Dedifferentiated amniotic fluid mesenchymal stem cell (primary cell): Measurements from ENCODE around the gene PRRT4.
A peak's percentile ranks its signal among the peaks of the same experiment; 100 is the strongest.

Experiments
- DNase-seq: peaks from one replicate; pipeline ENCODE4 v3.0.0-alpha.2; 2016; ENCODE audit errors: extremely low spot score

PRRT4 gene

DNA sequence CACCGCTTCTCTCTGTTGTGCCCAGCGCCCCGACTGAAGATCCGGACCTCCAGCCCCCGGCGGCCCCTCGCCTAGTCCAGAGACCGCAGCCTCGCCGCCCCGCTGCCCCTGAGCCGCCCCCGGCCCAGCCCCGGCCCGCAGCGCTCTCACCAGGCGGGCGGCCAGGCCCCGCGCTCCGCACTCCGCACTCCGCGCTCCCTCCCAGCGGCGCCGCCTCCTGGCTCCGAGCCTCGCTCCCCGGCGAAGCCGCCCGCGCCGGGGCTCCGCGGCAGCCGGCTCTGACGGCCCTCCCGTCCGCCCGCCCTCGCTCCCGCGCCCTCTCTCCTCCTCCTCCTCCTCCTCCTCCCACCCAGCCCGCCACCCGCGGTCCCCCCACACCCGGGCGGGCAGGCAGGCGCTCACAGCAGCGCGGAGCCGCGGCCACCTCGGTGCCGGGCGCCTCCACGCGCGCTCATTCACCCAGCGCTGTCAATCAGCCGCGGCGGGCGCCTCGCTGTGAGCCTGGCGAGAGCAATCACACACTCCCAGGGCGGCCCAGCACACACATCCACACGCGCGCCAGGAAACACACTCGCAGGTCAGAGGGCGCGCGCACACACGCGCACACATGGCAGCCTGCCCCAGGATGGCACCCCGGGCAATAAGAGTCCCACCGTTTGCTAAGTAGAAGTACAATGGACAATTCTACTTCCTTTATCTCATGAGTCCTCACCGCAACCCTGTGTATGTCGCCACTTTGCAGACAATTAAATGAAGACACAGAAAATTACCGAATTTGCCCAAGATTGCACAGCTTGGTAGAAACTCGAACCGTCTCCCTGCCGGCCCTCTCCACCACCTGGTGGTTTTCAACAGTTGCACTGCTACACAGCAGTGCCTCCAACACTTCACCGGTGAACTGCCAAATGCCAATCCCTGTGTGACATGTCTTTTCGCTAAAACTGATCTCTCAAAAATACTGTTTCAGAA lies at the start of gene PRRT4:
Gene PRRT4, minus strand, starts transcription at position 280 of the 969 bp plus-strand sequence.
- DNase-seq: no peak

DNA sequence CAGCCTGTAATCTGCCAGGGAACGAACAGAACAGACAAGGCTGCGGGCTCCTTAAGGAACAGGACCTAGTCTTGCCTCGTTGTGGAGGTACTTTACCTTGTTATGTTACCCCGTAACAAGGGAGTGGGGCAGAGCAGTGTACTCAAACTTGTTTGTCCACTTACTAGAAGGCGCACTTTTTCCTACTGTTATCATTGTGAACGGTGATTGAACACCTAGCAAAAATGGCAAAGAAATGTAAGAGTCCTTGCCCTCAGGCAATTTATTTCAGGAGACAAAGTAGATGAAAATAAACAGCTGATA lies 48.9 kb upstream of the PRRT4 start:
- no peak for DNase-seq

DNA sequence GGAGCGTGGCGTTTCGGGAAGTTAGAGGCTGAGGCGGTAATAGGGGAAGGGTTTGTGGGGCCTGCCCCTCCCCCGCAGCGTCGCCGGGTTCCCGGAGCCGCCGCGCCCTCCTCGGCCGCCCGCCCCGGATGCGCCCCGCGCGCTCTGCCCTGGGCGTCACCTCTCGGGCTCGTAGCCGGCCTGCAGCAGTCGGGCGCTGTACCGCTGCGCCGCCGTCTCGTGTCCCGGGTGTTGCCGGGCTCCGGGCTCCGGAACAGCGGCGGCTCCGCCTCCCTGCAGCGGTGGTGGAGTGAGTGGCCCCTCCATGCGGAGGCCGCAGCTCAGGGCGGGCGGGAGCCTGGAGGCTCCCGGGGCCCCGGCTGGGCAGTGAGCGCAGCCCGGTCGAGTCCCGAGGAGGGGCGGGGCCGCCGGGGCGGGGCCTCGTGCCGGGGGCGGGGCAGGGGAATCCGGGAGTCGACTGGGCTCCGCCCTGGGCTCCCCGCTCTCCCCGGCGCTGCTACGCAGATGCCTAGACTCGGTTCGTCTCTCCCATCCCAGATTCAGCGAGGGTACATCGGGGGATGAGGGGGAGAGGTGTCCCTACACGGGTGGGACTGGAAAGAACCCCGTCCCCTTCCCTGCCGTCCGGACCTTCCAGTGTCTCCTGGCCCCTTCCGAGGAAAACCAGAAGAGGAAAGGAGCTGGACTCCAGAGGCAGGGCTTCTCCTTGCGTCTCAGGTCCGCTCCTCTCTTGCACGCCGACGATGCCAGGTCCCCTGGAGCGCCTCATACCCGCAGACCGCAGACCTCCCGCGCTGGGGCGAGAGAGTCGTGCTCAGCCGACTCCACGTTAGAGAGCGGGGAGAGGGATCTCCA lies 48.3 kb upstream of the PRRT4 start, which contains the start of gene IMPDH1:
Gene IMPDH1, minus strand, starts transcription at position 387 of the 855 bp plus-strand sequence. Its CDS starts 81 bp downstream, at position 306.
- DNase-seq: peak; percentile 59

DNA sequence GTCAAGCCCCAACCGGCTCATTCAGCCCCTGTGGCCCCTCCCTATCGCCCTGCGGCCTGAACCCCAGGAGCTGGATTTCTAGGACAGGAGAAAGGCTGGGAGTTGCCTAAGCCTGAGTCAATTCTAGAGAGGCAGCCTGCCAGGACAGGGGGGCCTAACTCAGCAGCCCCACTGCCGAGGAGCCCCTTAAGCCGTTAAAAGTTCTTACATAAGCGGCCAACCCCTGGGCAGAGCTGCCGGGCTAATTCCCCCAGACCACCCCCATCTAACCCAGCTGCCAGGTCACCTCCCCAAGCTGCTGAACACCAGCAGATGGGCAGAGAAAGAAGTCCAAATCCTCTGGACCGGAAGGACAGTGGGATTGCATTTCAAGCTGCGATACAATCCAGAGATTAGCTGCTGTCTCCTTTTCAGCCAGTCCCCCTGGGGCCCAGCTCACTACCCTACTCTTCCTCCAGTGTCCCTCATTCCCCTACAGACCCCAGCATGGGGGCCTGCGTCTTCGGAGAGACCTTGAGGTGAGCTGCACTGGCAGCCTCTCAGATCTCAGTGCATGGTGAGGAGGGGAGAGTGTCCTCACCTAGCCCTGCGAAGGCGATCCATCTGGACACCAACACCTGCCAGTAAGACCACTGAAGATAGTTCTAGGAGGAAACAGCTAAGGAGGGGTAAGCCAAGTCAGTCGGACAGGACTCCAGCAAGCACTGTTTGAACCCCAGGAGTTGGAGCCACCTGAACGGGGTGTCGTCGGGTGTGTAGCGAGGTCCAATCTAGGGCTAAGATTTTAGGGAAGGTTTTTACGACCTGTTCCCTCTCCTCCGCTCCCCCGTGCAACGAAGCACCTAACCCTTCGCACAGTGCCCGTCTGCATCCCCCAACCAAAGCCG lies 47.5 kb upstream of the PRRT4 start:
- no peak for DNase-seq

DNA sequence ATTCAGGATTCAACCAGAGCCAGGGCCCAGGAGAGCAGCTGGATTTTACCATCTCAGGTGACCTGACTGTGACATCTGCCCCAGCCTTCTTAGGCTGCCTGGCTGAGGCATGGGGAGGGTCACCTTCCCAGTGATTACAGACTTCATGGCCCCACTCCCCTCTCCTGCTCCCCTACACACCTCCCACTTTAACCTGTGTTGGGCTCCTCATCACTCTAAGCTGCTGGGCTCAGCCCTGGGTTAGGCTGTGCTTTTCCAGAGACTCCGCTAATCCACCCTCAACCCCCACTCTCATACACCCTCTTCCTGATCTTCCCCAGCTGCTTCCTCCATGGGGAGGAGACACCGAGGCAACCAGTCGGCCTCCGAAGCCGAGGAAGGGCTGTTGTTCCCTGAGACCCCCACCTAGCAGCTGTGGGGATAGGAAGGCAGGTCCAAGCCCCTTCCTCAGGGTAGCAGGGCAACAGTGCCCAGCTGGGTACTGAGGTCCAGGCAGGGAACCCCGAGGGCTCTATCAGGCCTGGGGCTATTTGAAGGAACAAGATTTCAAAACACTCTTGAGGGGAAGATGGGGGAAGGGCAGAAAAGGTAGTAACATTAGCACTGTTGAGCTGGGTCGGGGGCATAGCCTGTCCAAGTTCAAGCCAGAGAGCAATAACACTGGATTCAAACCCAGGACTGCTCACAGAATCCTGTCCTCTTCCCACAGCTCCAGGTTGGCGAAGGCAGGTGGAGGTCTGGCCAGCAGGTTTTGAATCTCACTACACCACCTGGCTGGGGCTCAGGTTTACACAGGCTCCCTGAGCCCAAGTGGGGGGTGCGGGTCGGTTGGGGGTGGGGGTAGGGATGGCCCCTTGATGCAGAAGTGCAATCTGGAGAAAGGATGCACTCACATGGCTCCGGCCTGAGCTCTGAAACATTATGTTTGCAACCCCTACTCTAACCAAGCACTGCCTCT lies 46.5 kb upstream of the PRRT4 start:
- DNase-seq: no peak

DNA sequence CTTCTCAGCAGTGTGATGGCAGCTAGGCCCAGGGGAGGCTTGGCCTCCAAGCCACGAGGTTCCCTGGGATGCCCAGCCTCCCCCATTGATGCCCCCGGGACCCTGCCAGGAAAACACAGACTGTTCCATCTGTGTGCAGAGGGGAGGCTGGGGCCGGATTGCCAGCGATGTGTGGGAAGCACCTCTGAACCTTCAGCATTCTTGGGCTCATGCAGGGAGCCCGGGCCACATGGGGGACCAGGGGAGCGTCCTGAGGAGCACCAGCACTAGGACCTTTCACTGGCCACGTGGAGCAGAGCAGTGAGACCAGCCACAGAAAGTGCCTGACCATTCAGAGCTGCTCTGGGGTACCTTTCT lies 45.7 kb upstream of the PRRT4 start:
- DNase-seq: no peak

- DNase-seq: no peak
Measured at GRCh38 chr7:128406314-128407232, 45.1 kb upstream of the PRRT4 start.

DNA sequence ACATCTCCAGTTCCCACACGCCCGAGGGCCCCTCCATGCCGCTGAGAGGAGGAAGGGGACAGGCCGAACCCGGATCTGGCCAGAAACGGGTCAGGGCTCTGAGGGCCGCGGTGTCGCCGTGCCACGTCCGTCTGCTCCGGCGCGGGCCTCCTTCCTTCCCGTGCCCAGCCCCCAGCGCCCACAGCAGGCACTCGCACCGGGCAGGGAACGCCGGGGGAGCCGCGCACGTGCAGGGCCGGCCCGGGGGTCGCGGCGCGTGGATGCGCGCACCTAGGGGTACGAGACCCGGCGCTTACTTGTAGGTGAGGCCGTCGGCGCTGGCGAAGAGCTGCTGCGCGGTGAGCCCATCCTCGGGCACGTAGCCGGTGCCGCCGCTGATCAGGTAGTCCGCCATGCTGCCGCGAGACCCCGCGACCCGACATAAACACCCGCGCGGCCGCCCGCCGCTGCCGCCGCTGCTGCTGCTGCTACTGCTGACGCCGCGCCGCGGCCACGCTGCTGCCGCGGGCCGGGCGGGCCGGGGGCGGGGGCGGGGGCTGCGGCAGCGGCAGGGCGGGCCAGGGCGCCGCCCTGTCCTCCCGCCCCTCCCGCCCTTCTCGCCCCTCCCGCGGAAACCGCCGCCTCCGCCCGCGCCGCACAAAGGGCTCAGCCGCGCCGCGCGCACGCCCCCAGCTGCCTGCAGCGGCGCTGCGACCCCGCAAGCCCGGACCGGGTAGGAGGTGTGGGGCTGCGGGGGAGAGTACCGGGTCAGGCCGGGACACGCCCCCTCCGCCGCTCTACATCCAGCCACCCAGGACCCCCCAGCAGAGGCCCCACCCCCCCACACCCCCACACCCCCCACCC lies 44.2 kb upstream of the PRRT4 start:
- DNase-seq: no peak

DNA sequence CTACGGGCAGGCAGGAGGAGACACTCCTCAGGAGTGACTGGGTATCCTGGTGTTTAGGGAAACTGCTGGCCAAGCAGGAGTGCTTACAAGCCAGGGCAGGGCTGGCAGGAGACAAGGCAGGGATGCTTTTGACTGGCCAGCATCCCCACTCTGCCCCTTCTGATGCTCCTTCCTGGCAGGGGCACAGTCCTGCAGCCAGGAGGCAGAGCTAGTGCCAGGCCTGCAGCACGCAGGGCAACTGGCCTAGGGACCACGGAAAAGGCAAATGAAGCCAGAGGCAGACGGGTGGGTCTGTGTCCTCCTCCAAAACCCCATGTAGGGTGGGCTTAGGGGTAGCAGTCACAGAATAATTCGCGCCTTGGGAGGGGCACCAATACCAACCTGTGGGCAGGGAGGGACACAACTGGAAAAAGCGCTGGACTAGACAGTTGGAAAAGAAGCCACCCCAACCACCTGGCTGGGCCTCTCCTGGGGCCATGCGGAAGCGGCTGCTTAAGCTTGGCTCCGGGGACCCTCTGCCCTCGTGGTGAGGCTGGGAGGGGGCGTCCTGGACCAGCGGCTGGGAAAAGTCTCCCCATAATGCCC lies 43.5 kb upstream of the PRRT4 start:
- no peak for DNase-seq

GRCh38 chr7:128404143-128404681 lies 42.7 kb upstream of the PRRT4 start:
- no peak for DNase-seq

DNA sequence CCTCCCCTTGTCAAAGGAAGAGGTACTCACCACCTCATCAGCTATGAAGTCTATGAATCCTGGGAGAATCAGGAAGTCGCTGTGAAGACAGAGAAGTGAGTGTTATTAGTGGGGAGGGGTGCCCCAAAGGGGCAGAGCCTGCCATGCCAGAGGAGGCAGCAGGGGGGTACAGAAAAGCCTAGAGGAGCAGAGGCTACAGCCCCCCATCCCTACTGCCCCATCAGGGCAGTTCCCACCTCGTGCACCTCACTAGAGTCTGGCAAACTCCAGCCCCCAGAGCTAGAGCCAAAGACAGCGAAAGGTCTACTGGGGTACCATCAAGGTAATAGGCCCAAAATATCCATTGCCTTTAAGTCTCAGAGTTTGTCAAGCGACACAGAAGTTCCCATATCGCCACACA lies 42.2 kb upstream of the PRRT4 start:
- no peak for DNase-seq

GRCh38 chr7:128402356-128402755 lies 40.9 kb upstream of the PRRT4 start:
- DNase-seq: no peak

GRCh38 chr7:128400566-128400965 lies 39.1 kb upstream of the PRRT4 start:
- no peak for DNase-seq

DNA sequence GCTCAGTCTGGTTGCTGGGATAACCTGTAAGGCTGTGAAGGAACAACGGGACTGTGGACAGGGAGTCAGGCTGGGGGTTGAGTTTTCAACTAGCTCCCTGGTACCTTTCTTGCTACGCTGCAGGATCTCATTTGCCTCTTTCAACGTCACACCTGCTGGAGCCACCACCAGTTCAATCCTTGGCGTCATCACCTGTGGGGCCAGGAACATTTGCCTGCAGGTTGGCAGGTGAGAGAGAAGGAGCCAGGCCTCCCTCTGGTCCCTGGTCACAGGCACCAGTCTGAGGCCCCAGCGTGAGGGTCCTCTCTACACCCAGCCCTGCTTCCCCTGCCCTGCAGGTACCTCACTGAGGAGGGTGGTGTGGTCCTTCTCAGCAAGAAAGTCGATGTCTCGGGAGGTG lies 38.5 kb upstream of the PRRT4 start:
- no peak for DNase-seq

DNA sequence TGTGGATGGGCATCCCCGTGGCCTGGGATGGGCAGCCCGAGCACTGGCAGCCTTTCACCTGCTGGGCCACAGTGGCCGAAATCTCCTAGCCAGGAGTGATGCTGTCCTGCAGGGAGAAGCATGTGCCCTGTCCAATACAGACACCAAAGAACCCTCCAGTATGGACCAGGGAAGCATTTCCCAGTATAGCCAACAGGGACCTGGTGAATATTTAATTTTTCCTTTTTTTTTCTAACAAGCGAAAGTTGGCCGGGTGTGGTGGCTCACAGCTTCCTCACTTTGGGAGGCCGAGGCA lies 37.3 kb upstream of the PRRT4 start:
- no peak for DNase-seq

DNA sequence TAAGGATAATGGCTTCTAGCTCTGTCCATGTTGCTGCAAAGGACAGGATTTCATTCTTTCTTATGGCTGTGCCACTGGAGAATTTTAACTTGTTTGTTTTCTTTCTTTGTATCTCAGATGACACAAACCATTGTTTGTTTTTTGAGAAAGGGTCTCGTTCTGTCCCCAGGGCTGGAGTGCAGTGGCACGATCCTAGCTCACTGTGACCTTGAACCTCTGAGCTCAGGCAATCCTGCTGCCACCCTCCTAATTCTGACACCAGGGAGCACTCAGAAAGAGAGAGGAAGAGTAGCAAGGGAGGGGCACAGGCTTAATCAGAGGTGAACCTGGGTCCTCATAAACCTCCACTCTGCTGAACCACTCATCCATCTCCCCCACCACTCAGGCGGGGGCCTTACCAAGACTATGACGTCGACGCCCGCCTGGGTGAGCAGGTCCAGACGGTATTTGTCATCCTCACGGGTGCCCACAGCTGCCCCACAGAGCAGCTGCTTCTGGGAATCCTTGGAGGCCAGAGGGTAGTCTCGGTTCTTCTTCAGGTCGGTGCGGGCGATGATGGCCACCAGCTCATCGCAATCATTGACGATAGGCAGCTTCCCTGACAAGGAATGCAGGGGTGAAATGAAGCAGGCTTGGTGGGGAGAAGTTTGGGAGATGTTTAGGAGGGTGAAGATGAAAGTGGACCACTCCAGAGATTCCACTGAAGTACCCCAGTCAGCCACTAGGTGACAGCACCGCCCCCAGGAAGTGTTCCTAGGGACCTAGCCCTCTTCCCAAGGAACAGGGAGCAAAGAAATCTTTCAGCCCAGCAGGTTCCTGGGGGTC lies 36.7 kb upstream of the PRRT4 start:
- DNase-seq: peak; percentile 37

- no peak for DNase-seq
Measured at GRCh38 chr7:128396357-128396756, 34.9 kb upstream of the PRRT4 start.
